ENCODE measurements around the gene PWP2.
"Not testable (repeated sequence)": the region's sequence is repeated elsewhere in the genome, so short reads cannot be mapped to it uniquely, and the experiment has no call there.

PWP2 gene

GRCh38 chr21:44107026-44107501 is at the start of gene PWP2:
PWP2 (plus strand) TSS chr21:44107399; CDS start chr21:44107417, 18 bp downstream.
- not testable (repeated sequence) for DNase-seq (ENCODE audit: low spot score)

- DNase-seq (ENCODE audit: low spot score) = no peak
Measured at GRCh38 chr21:44057960-44058651, 49.1 kb upstream of the PWP2 start.

GRCh38 chr21:44058652-44058964 is 48.6 kb upstream of the PWP2 start:
- no peak for DNase-seq (ENCODE audit: low spot score)

GRCh38 chr21:44058981-44059380 is 48.2 kb upstream of the PWP2 start:
- no peak for DNase-seq (ENCODE audit: low spot score)

- no peak for DNase-seq (ENCODE audit: low spot score)
Measured at GRCh38 chr21:44059710-44060109, 47.5 kb upstream of the PWP2 start.

- DNase-seq (ENCODE audit: low spot score) = no peak
Measured at GRCh38 chr21:44062380-44062779, 44.8 kb upstream of the PWP2 start.

GRCh38 chr21:44063151-44063912 is 43.9 kb upstream of the PWP2 start:
- no peak for DNase-seq (ENCODE audit: low spot score)

- DNase-seq (ENCODE audit: low spot score) = no peak
Measured at GRCh38 chr21:44064852-44065403, 42.3 kb upstream of the PWP2 start.

- no peak for DNase-seq (ENCODE audit: low spot score)
Measured at GRCh38 chr21:44065428-44065827, 41.8 kb upstream of the PWP2 start.

GRCh38 chr21:44066116-44066515 is 41.1 kb upstream of the PWP2 start:
- DNase-seq (ENCODE audit: low spot score) = no peak

- DNase-seq (ENCODE audit: low spot score) = no peak
Measured at GRCh38 chr21:44067011-44067839, 40.0 kb upstream of the PWP2 start.

GRCh38 chr21:44070391-44070790 is 36.8 kb upstream of the PWP2 start:
- DNase-seq (ENCODE audit: low spot score) = no peak

- no peak for DNase-seq (ENCODE audit: low spot score)
Measured at GRCh38 chr21:44071359-44072104, 35.7 kb upstream of the PWP2 start.

GRCh38 chr21:44072111-44072510 is 35.1 kb upstream of the PWP2 start:
- DNase-seq (ENCODE audit: low spot score) = no peak

GRCh38 chr21:44074315-44074958 is 32.8 kb upstream of the PWP2 start:
- no peak for DNase-seq (ENCODE audit: low spot score)

GRCh38 chr21:44076316-44076715 is 30.9 kb upstream of the PWP2 start:
- no peak for DNase-seq (ENCODE audit: low spot score)

- no peak for DNase-seq (ENCODE audit: low spot score)
Measured at GRCh38 chr21:44078411-44078981, 28.7 kb upstream of the PWP2 start.

- DNase-seq (ENCODE audit: low spot score) = no peak
Measured at GRCh38 chr21:44079446-44079845, 27.8 kb upstream of the PWP2 start.

GRCh38 chr21:44079846-44080245 is 27.4 kb upstream of the PWP2 start:
- DNase-seq (ENCODE audit: low spot score) = no peak

GRCh38 chr21:44082648-44083440 is 24.4 kb upstream of the PWP2 start:
- DNase-seq (ENCODE audit: low spot score) = no peak

All from GM03348 (cell line).